SK-N-DZ (cell line): ENCODE results near the gene KCNJ6.

Experiments
- DNase-seq: peaks from one replicate; pipeline ENCODE4 v3.0.0-alpha.2; 2015; ENCODE audit warnings: low spot score

Gene KCNJ6

GRCh38 chr21:37574751-37575150, 341.5 kb downstream of the KCNJ6 start:
- DNase-seq = no peak

GRCh38 chr21:37574316-37574715, 341.9 kb downstream of the KCNJ6 start:
- DNase-seq = no peak

- DNase-seq = no peak
Observed at GRCh38 chr21:37571442-37571841, 344.8 kb downstream of the KCNJ6 start.

- no peak for DNase-seq
Observed at GRCh38 chr21:37568916-37569315, 347.3 kb downstream of the KCNJ6 start.

- no peak for DNase-seq
Observed at GRCh38 chr21:37568415-37568814, 347.8 kb downstream of the KCNJ6 start.

- DNase-seq = no peak
Observed at GRCh38 chr21:37566790-37567615, 349.3 kb downstream of the KCNJ6 start.

- DNase-seq = no peak
Observed at GRCh38 chr21:37565530-37566223, 350.6 kb downstream of the KCNJ6 start.

GRCh38 chr21:37564924-37565529, 351.2 kb downstream of the KCNJ6 start:
- no peak for DNase-seq

GRCh38 chr21:37564341-37564923, 351.8 kb downstream of the KCNJ6 start:
- no peak for DNase-seq

GRCh38 chr21:37563641-37564340, 352.5 kb downstream of the KCNJ6 start:
- peak; percentile 81 for DNase-seq

GRCh38 chr21:37562920-37563640, 353.2 kb downstream of the KCNJ6 start:
- DNase-seq = peak; percentile 9

- no peak for DNase-seq
Observed at GRCh38 chr21:37561941-37562919, 354.0 kb downstream of the KCNJ6 start.

- DNase-seq = no peak
Observed at GRCh38 chr21:37561506-37561905, 354.8 kb downstream of the KCNJ6 start.

- DNase-seq = no peak
Observed at GRCh38 chr21:37560385-37560784, 355.9 kb downstream of the KCNJ6 start.

- DNase-seq = no peak
Observed at GRCh38 chr21:37558676-37559211, 357.5 kb downstream of the KCNJ6 start.
